Naive B cell (primary cell): ENCODE results near the gene NEAT1. TPM values are rescaled to one million over a fixed set of nuclear protein-coding genes. Genes with fewer than 3 reads are reported as not detected.

Experiments
- ATAC-seq, 2 donors: fragments of 150-1000 bp; cut with Tn5 transposase; 2 replicates each; pipeline ENCODE4 v1.10.0; 2021; ENCODE audit warnings: low read depth in 2 of 2, mild to moderate bottlenecking in 2 of 2, moderate library complexity in 2 of 2
- DNase-seq: peaks from one replicate; pipeline ENCODE4 v3.0.0; 2022
- H3K27ac Mint-ChIP-seq, 6 donors: one replicate each; pipeline ENCODE4 v1.8.0; 2020 to 2022; ENCODE audit warnings: mild to moderate bottlenecking in 6 of 6, mixed read lengths in 6 of 6, moderate library complexity in 5 of 6, inconsistent platforms in 2 of 6
- H3K27me3 Mint-ChIP-seq, 3 donors: one replicate each; pipeline ENCODE4 v1.8.0; 2021 to 2022; ENCODE audit warnings: mixed read lengths in 3 of 3, mild to moderate bottlenecking in 1 of 3
- H3K36me3 Mint-ChIP-seq, 2 donors: one replicate each; pipeline ENCODE4 v1.8.0; 2020 to 2022; ENCODE audit warnings: mixed read lengths in 2 of 2, inconsistent platforms in 1 of 2, mild to moderate bottlenecking in 1 of 2
- H3K4me1 Mint-ChIP-seq, 3 donors: one replicate each; pipeline ENCODE4 v1.8.0; 2020 to 2022; ENCODE audit warnings: mixed read lengths in 3 of 3, inconsistent platforms in 1 of 3, mild to moderate bottlenecking in 1 of 3, moderate library complexity in 1 of 3
- H3K4me3 Mint-ChIP-seq, 8 donors: one replicate each; pipeline ENCODE4 v1.8.0; 2020 to 2022; ENCODE audit warnings: mild to moderate bottlenecking in 8 of 8, mixed read lengths in 8 of 8, moderate library complexity in 8 of 8, inconsistent platforms in 2 of 8
- H3K9me3 Mint-ChIP-seq, 7 donors: one replicate each; pipeline ENCODE4 v1.8.0; 2020 to 2022; ENCODE audit warnings: mixed read lengths in 7 of 7, mild to moderate bottlenecking in 5 of 7, inconsistent platforms in 2 of 7, moderate library complexity in 1 of 7
- polyA plus RNA-seq, 6 donors: library from polyadenylated mRNA; unstranded; fragments of 300-500 nt; fragmentation: Illumina TruSeq; gene quantifications; one replicate each; pipeline ENCODE4 v1.2.3, GENCODE V29; 2021; ENCODE audit warnings: low read depth in 6 of 6

NEAT1 gene
- 1 to 10 TPM in 5 of 6 donors, under 1 TPM in 1; 0.88 to 4.2 (median 1.2) TPM for polyA plus RNA-seq

DNA sequence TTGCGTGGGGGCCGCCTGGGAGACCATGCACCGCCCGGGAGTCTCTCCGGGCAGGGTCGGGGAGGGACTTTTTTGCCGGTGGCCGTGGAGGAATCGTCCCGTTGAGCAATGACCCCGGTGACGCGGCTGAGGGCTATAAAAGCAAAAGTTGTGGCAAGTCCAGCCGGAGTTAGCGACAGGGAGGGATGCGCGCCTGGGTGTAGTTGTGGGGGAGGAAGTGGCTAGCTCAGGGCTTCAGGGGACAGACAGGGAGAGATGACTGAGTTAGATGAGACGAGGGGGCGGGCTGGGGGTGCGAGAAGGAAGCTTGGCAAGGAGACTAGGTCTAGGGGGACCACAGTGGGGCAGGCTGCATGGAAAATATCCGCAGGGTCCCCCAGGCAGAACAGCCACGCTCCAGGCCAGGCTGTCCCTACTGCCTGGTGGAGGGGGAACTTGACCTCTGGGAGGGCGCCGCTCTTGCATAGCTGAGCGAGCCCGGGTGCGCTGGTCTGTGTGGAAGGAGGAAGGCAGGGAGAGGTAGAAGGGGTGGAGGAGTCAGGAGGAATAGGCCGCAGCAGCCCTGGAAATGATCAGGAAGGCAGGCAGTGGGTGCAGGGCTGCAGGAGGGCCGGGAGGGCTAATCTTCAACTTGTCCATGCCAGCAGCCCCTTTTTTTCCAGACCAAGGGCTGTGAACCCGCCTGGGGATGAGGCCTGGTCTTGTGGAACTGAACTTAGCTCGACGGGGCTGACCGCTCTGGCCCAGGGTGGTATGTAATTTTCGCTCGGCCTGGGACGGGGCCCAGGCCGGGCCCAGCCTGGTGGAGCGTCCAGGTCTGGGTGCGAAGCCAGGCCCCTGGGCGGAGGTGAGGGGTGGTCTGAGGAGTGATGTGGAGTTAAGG lies at the start of gene NEAT1:
NEAT1 (plus strand) TSS at position 166 of the 883 bp plus-strand sequence.
- peak within 1 kb of the TSS; percentile 98 to 100 (median 100) for H3K27ac Mint-ChIP-seq

DNA sequence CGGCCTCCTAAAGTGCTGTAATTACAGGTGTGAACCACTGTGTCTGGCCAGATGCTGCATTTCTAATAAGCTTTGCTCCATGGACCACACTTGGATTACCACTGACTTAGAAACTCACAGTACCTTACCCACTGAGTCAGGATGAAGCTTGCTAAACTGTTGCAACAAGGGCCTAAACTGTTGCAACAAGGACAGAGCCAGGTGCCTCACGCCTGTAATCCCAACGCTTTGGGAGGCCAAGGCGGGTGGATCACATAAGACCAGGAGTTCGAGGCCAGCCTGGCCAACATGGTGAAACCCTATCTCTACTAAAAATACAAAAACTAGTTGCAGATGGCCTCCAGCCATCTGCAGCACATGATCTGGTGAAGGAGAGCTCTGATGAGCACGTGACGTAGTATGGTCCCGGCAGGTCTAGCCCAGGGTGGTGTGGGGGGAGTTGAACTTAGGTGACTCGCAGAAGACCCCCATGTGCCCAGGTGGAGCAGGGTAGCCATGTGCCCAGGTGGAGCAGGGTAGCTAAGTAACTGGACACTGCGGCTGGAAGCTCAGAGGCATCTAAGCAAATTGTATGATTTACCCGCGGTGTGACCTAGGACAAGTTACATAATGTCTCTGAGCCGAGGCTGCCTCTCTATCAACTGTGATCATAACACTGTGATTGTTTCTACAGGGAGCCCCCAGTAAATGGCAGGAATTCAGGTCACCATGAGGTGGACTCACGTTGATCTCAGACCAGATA lies 48.6 kb upstream of the NEAT1 start:
- no peak for DNase-seq
- ATAC-seq: no peak
- Mint-ChIP-seq H3K4me3 (no peak overlapping the region), H3K27ac (peak overlapping the region in 2 of 6 donors; percentile 54 to 63), H3K4me1 (peaks cover 13 to 23% (median 19%) of the 10 kb centered on the region in 3 donors), H3K27me3 (no peaks in the 10 kb centered on the region), H3K9me3 (no peaks in the 10 kb centered on the region), H3K36me3 (no peaks in the 10 kb centered on the region)

More for the DNA sequence above, at the start of gene NEAT1:
- Mint-ChIP-seq H3K4me3 (peak within 1 kb of the TSS; percentile 84 to 98 (median 94)), H3K27me3 (no peaks in the 10 kb centered on the region), H3K36me3 (peaks cover 5 to 9% of the 10 kb centered on the region in 2 donors), H3K4me1 (peaks cover 77 to 96% (median 95%) of the 10 kb centered on the region in 3 donors), H3K9me3 (no peaks in the 10 kb centered on the region)
- DNase-seq (peak; percentile 79), ATAC-seq (peak in 1 of 2 donors; percentile 2)

GRCh38 chr11:65375012-65375411 lies 47.6 kb upstream of the NEAT1 start:
- H3K27ac Mint-ChIP-seq: peak overlapping the region in 1 of 6 donors; percentile 59
- H3K27me3 Mint-ChIP-seq: no peaks in the 10 kb centered on the region
- no peak for DNase-seq
- no peaks in the 10 kb centered on the region for H3K36me3 Mint-ChIP-seq
- H3K4me3 Mint-ChIP-seq: no peak overlapping the region
- H3K4me1 Mint-ChIP-seq: peaks cover 13 to 23% (median 20%) of the 10 kb centered on the region in 3 donors
- no peak for ATAC-seq
- H3K9me3 Mint-ChIP-seq: no peaks in the 10 kb centered on the region

GRCh38 chr11:65376138-65376713 lies 46.4 kb upstream of the NEAT1 start:
- DNase-seq (no peak), ATAC-seq (no peak)
- Mint-ChIP-seq H3K4me3 (no peak overlapping the region), H3K27me3 (no peaks in the 10 kb centered on the region), H3K4me1 (peaks cover 13 to 27% (median 23%) of the 10 kb centered on the region in 3 donors), H3K9me3 (no peaks in the 10 kb centered on the region), H3K36me3 (no peaks in the 10 kb centered on the region), H3K27ac (no peak overlapping the region)

GRCh38 chr11:65377036-65377435 lies 45.6 kb upstream of the NEAT1 start:
- no peaks in the 10 kb centered on the region for H3K36me3 Mint-ChIP-seq
- H3K27ac Mint-ChIP-seq: peak overlapping the region in 1 of 6 donors; percentile 85
- peaks cover 14 to 34% (median 25%) of the 10 kb centered on the region in 3 donors for H3K4me1 Mint-ChIP-seq
- no peak overlapping the region for H3K4me3 Mint-ChIP-seq
- no peaks in the 10 kb centered on the region for H3K27me3 Mint-ChIP-seq
- ATAC-seq (no peak), DNase-seq (no peak)
- H3K9me3 Mint-ChIP-seq: no peaks in the 10 kb centered on the region

GRCh38 chr11:65377777-65378176 lies 44.8 kb upstream of the NEAT1 start:
- no peaks in the 10 kb centered on the region for H3K9me3 Mint-ChIP-seq
- peak overlapping the region; percentile 83 to 90 (median 85) for H3K27ac Mint-ChIP-seq
- H3K27me3 Mint-ChIP-seq: no peaks in the 10 kb centered on the region
- ATAC-seq (no peak), DNase-seq (no peak)
- H3K36me3 Mint-ChIP-seq: no peaks in the 10 kb centered on the region
- H3K4me3 Mint-ChIP-seq: peak overlapping the region in 7 of 8 donors; percentile 13 to 79 (median 27)
- H3K4me1 Mint-ChIP-seq: peaks cover 22 to 40% (median 32%) of the 10 kb centered on the region in 3 donors

GRCh38 chr11:65378208-65378927 lies 44.2 kb upstream of the NEAT1 start:
- ATAC-seq: peak; percentile 38 to 42
- Mint-ChIP-seq H3K27me3 (no peaks in the 10 kb centered on the region), H3K4me3 (peak overlapping the region in 6 of 8 donors; percentile 4 to 79 (median 31))

DNA sequence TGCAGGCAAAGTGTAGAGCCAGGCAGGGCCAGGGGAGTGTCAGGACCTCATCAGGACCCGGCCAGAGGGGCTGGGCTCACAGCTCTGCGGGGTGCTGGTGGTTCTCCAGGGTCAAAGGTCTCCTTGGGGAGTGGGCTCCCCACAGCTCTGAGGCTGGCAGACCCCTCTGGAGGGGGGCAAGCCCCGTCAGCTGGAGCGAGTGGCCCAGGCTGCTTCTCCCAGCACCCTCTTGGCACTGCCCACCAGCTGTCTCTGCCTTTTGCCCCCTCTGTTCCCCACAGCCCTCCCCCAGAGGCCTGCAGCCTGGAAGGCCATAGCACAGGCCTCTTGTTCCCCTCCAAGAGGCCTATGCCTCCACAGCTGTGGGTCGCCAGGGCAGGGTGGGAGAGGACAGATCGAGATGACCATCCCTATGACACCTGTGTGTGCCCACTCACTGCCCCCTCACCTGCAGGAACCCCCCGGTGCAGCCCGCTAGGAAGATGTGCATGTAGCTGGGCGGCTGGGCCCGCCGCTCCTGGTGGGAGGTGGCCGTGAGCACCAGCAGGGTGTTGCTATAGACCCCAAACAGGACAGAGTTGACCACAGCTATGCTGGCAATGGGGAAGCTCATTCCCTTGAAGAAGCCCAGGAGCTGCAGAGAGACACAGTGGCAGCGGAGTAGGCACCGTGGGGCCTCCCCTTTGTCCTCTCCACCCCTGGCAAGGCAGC lies 43.5 kb upstream of the NEAT1 start:
- peaks cover 32 to 53% (median 42%) of the 10 kb centered on the region in 3 donors for H3K4me1 Mint-ChIP-seq
- no peaks in the 10 kb centered on the region for H3K36me3 Mint-ChIP-seq
- no peaks in the 10 kb centered on the region for H3K9me3 Mint-ChIP-seq
- peak overlapping the region in 2 of 8 donors; percentile 33 to 36 for H3K4me3 Mint-ChIP-seq
- ATAC-seq (no peak), DNase-seq (no peak)
- H3K27ac Mint-ChIP-seq: peak overlapping the region in 3 of 6 donors; percentile 83 to 85 (median 85)
- H3K27me3 Mint-ChIP-seq: no peaks in the 10 kb centered on the region

More at GRCh38 chr11:65378208-65378927, 44.2 kb upstream of the NEAT1 start:
- Mint-ChIP-seq H3K4me1 (peaks cover 27 to 46% (median 38%) of the 10 kb centered on the region in 3 donors), H3K36me3 (no peaks in the 10 kb centered on the region), H3K27ac (peak overlapping the region; percentile 49 to 90 (median 84)), H3K9me3 (no peaks in the 10 kb centered on the region)
- DNase-seq: peak; percentile 63

- Mint-ChIP-seq H3K27ac (peak overlapping the region in 2 of 6 donors; percentile 75 to 95), H3K4me3 (peak overlapping the region in 6 of 8 donors; percentile 30 to 82 (median 48)), H3K4me1 (peaks cover 37 to 59% (median 50%) of the 10 kb centered on the region in 3 donors), H3K36me3 (no peaks in the 10 kb centered on the region), H3K27me3 (no peaks in the 10 kb centered on the region), H3K9me3 (no peaks in the 10 kb centered on the region)
- DNase-seq (no peak), ATAC-seq (no peak)
Observed at GRCh38 chr11:65379698-65380459, 42.7 kb upstream of the NEAT1 start.

DNA sequence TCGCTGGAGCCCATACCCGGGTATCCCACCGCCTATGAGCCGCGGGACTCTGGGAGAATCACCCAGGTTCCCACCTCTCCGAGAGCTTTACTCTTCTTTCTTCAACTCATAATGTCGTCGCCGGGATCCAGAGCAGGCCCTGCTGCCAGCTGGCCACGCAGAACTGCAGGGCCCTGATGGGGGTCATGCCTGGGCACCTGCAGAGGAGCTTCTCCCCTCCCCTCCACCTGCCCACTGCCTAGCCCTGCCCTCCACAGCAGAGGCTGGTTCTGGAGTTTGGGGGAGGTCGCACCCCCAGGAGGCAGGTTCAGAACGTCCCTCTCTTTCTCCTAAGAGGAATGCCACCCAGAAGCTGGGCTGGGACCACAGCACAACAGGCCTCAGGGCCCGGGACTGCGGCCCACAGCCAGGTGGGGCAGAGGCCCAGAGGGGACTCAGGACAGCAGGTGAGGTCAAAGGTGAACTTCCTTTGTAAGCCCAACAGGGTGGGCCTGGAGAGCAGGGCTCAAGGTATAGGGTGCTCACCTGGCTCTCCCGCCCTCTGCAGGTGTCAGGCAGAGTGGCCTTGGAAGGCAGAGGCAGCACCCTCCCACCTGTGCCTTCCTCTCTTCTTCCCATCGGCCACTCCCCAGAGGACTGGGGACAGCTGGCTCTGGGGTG lies 42.0 kb upstream of the NEAT1 start:
- H3K27me3 Mint-ChIP-seq: no peaks in the 10 kb centered on the region
- ATAC-seq: no peak
- peak overlapping the region in 3 of 6 donors; percentile 75 to 99 (median 95) for H3K27ac Mint-ChIP-seq
- no peaks in the 10 kb centered on the region for H3K9me3 Mint-ChIP-seq
- H3K4me3 Mint-ChIP-seq: peak overlapping the region in 5 of 8 donors; percentile 30 to 95 (median 51)
- peaks cover 43 to 57% (median 52%) of the 10 kb centered on the region in 3 donors for H3K4me1 Mint-ChIP-seq
- no peaks in the 10 kb centered on the region for H3K36me3 Mint-ChIP-seq
- no peak for DNase-seq

DNA sequence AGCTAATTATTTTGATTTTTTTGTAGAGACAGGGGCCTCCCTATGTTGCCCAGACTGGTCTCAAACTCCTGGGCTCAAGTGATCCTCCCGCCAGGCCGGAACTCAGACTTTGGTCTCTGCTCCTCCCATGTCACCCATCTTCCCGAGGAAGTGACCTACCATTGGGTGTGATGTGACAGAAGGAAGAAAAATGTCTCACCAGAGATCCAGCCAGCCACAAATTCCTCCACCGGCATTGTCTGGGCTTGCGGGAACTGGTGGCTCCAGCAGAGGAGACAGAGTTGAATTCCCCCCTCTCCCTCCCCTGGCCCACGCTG lies 40.9 kb upstream of the NEAT1 start:
- Mint-ChIP-seq H3K4me1 (peaks cover 43 to 63% (median 57%) of the 10 kb centered on the region in 3 donors), H3K4me3 (peak overlapping the region; percentile 86 to 98 (median 96)), H3K36me3 (no peaks in the 10 kb centered on the region), H3K9me3 (no peaks in the 10 kb centered on the region), H3K27me3 (no peaks in the 10 kb centered on the region), H3K27ac (peak overlapping the region; percentile 95 to 100 (median 100))
- no peak for DNase-seq
- ATAC-seq: no peak
